ENCODE results near the gene PITPNM3.
"Not testable (repeated sequence)": the region's sequence is repeated elsewhere in the genome, so short reads cannot be mapped to it uniquely, and the experiment has no call there.

PITPNM3 gene

DNA sequence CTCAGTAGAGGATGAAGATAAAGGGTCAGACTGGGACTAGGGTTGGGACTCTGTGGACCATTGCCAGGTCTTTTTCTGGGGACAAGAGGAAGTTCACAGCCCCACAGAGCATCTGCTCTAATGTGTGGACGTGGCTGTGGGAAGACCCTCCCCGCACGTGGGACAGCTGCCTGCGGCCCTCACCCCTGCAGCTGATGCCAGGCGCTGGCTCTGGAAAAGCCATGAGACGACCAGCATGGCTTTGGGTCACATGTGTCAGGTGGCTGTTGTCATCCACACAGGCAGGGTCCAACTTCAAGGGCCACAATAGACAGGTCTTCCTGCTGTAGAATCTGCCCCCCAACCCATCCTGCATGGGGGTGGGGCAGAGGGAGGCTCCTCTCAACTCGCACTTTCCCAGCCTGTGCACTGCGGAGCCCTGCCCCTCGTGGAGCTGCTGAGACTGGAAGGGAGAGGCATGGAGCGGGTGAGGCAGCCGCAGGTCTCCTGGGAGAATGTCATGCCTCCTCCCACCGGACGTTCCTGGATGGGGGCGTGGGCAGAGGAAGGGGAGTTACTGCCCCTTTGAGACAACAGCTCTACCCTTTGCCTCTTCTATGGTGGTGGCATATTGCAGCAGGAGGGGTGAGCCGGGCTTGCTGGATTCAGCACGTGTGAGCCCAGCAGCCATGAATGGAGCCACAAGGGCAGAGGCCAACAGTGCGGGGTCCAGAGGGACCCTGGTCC lies 58.7 kb downstream of the PITPNM3 start:
- no peak for DNase-seq

DNA sequence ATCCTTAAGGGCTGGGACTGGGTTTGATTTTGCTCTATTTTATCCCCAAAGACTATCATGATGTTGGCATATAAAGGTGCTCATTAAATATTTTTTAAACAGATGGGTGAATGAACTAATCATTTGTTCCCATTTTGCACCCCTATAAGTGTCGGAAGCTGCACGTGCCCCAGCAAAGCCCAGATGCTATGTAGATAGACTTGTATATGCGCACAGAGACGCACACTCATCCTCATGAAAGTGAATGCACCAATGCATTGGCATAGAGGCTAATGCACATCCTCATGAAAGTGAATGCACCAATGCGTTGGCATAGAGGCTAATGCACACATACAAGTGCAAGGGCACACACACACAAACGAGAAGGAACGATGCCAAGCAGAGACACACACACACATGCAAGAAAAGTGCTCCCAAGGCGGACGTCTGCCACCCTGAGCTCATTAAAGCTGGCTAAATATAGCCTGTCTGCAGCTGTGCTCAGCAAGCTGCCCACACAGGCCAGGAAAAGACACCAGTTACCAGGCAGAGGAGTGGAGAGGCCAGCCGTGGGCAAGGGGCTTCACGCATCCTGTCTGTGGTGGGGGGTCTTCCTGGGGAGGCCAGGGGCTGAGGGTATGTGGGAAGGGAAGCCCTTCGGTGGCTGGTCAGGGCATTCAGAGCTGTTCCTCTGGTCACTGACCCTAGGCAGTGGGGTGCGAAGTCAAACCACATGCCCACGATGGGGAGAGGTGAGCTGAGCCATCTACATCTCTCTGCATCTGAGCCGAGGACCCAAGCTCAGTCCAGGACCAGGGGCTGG lies 59.5 kb downstream of the PITPNM3 start:
- no peak for DNase-seq

DNA sequence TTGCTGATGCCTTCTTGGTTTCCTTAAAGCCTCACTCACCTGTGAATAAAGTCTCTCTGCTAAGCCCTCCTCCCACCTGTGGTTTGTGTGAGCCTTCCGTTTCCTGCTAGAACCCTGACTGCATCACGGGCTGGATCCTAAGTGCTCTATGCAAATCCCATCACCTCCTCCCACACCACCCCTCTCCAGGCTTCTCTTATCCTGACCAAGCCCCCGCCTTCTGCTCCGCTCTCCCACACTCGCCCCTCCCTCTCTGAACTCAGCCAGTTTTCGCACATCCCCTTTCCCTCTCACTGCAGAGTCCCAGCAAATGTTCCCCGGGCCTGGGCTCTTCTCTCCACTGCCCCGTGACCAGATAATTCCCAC lies 60.3 kb downstream of the PITPNM3 start:
- no peak for DNase-seq

DNA sequence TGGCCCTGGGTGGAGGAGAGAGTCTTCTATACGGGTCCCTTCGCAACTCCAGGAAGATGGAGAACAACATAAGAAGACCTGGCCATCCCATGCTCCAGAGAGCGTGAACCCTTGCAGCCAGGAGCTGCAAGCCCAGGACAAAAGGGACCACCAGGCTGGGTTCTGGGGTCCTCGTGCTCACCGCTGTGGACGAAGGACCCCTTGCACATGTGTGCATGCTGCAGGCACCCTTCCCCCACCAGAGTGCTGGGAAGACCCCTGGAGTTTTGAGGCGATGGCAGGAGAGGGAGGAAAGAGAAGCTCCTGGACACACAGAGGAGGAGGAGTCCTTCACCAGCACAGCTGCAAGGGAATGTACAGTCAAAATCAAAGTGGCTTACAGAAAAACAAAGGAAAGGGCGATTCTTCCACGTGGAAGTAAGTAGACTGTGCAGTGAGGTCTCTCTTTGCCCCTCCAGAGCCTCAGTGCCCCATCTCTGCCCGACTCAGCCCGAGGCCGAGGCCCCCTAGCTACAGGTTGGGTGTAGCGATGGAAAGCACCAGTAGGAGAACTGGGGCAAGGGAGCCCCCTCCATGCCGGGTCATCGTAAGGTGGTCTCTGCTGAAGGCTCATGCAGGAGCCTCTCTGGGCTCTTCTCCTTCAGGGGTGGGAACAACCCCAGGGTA lies 60.8 kb downstream of the PITPNM3 start:
- DNase-seq = no peak

DNA sequence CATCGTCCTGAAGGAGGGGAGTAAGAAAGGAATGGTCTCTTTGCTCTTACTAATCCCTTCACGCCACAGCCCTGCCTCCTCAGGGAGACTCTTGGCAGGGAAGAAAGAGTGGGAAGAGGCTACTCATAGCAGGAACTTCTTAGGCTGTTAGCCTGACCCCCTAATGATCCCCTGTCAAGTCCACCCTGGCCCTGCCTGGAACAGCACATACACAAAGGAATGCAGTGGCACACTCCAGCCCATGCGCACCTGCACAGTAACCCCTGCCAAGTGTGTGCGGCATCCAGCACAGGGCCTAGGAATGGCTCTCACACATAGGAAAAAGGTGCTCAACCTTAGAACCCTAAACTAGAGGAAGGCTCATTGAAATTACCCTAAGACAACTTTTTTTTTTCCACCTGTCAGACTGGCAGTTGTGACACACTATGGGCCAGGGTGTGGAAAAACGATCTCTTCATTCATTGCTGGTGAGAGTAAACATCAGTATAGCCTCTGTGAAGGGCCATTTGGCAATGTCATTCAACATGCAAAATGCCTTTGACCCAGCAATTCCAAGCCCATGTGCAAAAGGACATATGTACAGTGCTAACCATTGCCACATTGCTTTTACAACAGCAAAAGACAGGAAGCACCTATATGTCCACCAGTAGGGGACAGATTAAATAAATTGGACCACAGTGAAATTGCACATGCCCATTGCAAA lies 62.0 kb downstream of the PITPNM3 start:
- DNase-seq = no peak

DNA sequence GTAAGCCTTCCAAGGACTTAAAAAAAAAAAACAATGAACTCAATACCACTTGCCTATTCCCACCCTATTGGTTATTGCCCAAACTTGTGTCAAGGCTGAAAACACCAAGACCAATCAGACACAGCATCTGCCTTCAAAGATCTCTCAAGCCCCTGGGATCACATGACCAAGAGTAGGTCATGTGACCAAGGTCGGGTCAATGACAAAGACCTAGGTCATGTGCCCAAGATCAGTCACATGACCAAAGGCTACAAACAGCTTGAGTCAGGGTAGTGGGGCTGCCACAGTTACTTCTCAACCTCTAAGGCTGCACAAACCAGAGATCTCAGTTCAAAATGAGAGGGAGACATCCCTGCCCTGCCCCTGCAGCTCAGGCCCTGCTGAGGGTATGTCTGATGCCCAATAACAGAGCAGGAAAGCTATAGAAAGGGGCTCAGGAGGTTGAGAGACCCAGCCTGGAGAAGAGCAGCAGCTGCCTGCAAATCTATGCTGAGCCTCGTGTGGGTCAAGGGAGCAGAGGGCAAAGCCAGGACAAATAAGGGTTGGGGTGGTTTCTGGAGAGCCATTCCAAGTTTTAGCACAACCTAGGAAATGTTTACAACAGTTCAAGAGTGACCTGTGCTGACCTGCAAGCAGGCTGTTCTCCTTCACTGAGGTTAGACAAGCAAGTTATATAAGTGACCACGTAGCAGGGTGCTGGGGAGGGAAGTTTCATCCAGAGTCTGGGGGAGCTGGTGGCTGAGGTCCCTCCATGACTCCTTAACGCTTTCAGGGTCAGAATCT lies 63.3 kb downstream of the PITPNM3 start:
- no peak for DNase-seq

DNA sequence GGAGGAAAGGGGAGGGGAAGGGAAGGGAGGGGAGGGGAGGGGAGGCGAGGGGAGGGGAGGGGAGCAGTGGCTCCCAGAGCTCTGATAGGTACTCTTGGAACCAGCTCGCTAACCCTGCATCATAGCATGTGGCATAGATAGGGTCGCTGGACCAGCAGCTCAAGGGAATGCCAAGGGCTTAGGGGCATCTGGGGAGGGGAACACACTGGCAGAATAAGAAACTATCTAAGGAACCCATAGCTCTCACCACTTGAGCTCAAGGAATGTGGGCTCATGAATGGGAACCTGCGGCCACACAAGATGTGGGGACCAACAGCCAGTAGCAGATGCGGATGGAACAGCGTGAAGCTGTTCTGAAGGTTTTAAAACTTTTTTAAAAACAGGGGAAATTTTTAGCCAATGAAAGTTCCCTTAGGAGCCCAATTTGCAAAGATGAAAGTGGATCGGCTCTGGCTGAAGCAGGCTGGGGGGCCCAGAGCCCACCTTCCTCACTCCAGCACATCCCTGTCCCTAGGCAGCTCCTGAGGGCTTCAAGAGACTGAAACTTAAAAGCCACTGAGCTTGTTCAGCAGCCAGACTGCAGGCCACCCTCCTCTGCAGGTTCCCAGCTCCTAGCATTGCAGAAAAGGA lies 65.2 kb downstream of the PITPNM3 start:
- DNase-seq = no peak

DNA sequence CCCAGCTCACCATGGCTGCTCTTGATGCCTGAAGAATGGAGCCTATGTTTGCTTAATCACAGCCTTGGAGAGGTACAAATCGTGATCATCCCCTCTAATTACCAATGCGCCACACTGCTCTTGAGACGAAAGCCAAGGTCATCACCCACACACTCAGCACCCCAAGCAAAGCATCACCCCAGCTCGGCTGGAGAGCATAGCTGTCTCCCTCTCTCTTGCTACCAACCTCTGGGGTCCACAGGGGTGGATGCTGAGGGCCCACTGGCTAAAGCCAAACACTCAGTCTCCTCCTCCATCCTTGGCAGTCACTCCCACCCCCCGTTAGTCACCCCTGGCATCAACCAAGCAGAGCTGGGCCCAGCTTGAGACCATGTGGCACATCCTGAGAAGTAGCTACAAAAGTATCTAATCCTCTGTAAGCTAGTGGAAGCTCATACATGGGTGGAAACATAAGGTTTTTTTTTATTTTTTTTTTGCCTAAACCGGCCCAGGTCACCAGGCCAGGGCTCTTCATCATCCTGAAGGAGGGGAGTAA lies 67.3 kb downstream of the PITPNM3 start:
- no peak for DNase-seq

DNA sequence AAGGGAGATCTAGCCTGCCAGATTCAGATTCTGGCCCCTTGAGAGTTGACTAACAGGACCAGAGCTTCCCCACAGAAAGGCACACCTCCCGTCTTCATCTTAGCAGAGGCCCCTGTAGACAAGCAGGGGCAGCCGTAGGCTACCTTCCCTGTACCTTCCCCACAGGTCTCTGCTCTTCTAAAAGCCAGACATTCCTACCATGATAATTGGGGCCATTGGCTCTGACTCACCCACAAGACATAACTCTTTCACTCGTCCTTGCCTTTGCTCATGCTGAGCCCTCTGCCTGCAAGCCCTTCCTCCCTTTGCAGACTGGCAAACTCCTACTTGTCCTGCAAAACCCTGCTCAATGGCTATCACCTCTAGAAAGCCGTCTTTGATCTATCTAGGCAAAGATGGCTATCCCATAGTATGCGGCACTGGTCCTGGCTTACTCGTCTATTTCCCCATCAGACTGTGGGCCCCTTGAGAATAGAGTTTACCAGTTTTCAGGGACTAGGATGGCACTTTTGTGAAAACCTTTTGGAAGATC lies 68.3 kb downstream of the PITPNM3 start:
- DNase-seq = no peak

DNA sequence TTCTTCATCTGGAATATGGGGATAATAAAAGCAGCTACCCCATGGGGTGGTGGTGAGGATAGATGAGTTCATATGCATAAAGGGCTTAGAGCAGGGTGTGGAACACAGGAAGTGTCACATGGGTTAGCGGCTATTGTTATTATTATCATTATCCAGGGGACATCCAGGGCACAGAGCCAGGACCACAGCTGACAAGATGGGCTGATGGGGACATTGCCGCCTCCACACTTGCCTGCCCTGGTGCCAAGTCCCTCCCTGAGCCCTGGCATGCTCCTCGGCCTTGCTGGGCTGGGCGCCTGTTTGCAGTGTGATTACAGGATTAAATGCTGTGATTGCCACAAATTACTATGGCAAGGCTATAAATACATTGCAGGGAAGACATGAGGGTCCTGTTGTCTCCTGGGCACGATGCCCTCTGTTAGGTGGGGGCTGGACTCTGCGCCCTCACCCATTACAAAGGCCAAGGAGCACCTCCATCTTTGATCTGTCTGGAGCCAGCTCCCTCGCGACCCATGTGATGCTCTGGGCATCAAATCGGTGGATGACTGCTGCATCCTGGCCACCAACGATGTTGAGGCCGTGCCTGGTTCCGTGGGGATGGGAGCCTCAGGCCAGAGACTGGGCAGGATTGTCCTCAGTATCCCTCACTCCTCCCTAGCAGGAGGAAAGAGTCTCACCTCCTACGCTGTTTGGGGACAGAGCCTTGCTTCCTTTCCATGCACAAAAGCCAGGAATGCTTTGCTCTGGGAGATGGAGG lies 68.9 kb downstream of the PITPNM3 start:
- DNase-seq = no peak

DNA sequence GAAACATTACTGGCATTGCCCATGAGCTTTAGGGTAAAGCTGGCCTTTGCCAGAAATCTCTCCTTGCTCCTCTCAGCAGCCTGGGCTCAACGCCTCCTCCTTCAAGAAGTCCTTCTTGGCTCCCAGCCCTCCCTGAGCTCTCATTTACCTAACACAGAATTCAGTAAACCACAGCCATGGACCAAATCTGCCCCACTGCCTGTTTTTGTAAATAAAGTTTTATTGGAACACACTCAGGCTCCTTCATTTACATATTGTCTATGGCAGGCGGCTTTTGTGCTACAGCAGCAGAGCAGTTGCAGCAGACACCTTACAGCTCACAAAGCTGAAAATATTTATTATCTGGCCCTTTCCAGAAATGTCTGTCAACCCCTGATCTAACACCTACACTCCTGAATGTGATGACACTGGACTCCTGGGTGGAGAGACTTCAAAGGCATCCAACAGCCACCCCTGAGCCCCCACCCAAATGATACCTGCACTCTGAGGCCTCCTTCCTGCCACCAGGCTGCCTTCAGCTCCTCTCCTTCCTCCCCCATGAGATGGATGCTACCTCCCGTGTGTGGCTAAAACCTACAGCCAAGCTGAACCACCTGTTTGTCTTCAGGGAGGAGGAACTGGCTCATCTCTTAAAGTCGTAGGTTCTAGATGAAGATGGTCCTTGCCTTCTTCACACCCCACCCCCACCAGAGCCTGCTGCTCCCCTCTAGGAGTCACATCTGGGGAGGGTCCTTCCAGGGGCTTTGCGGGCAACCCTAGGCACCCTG lies 70.5 kb downstream of the PITPNM3 start:
- no peak for DNase-seq

DNA sequence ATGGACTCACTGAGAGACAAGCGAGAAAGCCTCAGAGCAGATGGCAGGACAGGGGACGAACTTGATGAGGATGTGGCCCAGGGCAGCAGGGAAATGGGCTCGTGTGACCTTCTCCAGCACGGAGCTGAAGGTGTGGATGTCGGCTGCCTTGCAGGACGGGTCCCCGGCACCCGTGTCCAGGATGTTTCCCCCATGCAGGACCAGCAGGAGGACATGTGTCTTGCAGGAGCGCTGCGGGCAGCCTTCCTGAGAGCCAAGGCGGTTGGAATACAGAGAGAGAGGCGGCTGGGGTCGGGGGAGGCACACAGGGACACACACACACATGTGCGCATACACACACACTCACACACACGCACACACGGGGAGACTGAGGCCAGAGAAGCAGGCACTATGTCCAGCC lies 72.8 kb downstream of the PITPNM3 start:
- no peak for DNase-seq

DNA sequence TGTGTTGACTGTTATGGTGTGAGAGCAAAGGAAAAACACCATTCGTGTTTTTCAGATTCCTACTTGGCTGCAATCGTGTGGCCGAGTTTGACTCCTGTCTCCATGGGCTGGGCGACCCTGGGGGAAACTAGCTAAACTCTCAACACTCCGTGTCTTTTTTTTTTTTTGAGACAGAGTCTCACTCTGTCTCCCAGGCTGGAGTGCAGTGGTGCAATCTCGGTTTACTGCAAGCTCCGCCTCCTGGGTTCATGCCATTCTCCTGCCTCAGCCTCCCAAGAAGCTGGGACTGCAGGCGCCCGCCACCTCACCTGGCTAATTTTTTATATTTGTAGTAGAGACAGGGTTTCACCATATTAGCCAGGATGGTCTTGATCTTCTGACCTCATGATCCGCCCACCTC lies 73.6 kb downstream of the PITPNM3 start:
- not testable (repeated sequence) for DNase-seq

DNA sequence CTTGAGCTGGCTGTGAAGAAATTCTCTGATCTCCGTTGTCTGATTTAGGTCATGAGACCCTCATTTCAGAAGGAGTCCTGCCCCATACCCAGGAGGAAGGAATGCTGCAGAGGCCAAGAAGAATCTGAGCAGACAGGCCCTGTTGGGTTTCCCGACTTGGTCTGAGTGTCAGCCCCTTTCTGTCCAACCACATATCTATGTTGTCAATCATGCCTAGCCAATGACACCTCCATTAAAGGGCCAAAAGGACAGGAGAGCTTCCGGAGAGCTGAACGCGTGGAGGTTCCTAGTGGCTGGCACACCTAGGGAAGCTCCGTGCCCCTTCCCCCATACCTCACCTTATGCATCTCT lies 74.3 kb downstream of the PITPNM3 start:
- no peak for DNase-seq

DNA sequence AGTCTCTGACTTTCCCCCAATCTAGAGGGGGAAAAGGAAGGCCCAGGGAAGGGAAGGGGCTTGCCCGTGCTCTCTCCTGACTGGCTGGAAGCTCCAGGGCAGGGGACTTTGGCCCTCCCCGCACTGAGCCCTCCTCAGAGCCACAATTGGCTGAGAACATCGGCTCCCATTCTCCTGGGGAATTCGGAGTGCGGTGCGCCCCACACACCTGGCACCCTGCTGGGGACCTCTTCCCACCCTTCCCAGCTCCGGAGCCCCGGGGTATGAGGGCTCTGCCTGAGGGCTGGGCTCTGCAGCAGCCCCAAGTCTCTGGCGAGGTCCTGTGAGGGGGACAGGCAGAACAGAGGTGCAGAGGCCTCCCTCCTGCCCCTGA lies 76.1 kb downstream of the PITPNM3 start:
- no peak for DNase-seq

DNA sequence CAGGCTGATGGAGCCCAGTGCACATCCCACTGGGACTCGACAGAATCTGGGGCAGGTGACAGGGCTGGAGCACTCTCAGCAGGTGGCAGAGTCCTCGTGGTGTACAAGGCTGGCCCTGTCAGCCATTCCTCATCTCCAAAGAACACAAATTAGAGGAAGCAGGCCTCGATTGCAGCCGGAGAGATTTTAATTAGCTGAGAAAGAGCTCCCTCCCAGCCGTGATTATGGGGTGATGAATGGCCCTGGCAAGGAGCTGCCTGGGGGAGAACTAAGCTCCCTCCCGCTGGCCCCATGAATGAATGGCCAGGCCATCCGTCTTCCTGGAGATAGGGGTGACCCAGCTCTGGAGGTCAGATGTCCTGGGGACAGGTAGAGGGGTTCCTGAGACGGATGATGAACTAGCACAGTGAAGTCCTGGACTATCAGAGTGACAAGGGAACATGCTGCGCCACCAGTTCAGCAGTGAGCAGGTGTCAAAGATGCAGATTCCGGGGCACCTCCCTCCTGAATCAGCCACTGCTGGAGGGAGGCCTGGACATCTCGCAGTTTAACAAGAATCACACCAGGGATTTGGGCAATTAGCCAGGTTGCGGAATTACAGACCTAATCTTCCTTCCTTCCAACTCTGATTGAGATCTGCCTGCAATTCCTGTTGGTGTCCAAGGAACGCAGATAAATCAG lies 76.6 kb downstream of the PITPNM3 start:
- DNase-seq = no peak

DNA sequence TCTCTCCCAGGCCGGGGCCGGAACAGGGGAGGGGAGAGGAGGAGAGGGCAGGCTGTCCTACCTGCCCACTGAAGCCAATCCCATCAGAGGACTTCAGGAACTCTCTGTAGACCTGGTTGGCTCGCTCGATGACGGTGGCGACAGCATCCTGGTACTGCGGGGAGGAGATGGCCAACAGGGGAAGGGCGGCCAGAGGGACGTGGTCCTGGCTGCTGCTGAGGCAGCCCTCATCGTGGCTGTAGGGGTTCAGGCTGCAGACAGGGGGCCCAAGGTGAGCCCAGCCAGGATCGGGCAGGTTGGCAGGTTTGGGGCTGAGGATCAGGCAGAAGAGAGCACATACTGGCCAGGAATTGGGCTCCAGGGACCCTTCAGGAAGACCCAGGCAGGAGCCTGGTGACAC lies 77.9 kb downstream of the PITPNM3 start:
- no peak for DNase-seq

DNA sequence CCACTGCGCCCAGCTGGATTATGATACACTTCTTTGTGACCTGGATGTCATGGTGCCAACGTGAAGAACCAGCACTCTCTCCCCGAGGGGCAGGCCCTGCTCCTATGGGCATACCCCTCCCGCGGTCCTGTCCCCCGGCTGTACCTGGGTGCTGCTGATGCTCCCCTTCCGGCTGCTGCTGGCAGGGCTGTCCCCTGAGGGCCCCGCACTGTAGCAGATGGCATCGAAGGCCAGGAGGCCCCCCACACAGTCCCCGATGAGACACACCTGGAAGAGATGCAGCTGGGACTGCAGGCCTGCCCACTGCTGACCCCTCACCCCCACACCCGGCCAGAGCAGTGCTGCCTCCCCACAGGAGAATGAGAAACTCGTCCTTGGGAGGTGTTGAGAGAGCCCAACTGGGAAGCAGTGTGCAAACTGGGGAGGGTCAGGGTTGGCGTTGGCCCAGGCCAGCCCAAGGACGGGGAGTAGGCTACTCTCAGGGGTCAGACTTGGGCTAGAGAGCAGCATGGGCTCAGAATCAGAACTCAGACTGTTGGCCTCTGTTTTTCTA lies 78.4 kb downstream of the PITPNM3 start:
- no peak for DNase-seq

DNA sequence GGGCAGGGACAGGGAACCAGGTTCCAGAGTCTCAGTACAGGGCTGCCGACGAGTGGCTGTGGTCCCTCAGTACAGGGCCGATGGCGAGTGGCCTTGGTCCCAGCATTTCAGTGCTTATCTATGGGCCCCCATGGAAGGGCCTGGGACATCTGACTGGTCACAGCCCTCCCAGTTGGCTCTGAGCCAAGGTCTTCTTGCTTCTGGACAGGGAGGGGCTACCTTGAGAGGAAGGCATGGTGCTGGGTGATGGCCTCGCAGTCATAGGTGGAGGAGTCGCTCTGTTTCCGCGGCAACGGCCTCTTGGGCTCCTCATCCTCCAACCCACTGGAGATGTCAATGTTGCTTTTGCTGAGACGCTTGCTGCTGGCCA lies 79.6 kb downstream of the PITPNM3 start:
- DNase-seq = no peak

Data from activated gamma-delta T cell treated with Interleukin-2 at 50 U/mL for 16 hours (primary cell).